Measurements from ENCODE around the gene CTNND2.
"Not testable (repeated sequence)": the region's sequence is repeated elsewhere in the genome, so short reads cannot be mapped to it uniquely, and the experiment has no call there.

CTNND2 gene

DNA sequence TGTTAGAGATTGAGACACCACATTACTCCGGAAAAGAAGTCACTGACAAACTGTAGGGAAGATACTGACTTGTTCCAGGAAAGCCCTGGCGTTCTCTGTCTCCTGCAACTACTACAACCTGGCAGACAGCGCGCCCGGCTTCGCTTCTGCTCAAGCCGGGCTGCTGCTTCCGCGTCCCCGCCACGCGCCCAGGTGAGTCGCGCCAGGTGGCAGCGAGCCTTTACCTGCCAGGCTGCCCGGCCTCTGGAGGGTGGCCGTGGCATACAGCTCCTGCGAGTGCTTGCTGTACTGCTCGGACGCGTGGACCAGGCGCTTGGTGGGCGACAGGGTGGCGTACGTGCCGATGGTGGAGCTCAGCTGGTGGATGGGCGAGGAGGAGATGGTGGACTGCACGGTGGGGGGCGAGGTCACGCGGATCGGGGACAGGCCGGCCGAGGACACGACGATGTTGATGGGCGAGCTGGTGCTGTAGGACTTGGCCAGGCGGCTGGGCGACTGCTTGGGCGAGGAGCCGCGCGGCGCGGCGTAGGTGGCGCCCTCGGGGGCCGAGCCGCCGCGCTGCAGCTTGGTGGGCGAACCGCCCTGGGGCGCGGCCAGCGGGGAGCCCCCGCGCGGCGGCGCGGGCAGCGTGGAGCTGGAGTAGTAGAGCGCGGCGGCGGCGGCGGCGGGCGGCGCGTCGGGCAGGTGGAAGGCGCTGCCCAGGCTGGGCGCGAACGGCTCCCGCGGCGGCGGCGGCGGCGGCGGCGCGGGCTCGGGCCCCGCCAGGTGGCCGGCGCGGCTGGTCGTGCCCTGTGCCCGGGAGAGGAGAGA is 519.6 kb downstream of the CTNND2 start:
- no peak for DNase-seq (ENCODE audit: low read depth)

DNA sequence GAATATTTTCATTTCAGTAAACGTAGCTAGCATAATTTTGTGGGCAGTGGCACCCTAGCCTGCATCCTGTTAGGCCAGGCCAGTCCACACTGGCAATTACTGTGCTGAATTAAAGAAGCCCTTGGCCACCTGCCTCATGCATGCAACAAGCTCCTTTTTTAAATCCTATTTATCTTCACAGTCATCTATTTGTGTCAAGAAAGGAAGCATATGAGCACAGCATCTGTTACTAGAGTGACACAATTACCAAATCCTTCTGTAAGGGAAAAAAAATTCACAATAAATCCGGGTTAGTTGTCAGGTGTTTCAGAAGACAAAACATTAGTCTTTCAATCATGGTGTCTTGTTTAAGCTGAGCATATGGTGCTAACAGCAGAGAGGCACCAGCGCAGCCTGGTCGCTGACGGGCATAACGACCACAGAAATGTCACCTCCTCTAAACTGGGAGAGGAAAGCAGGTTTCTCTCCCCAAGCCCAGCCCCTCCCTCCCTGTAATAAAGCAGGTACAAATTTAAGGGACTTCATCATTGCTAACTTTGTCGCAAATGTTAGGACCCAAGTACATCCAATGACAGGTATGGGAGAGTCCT is 520.6 kb downstream of the CTNND2 start:
- DNase-seq (ENCODE audit: low read depth): no peak

DNA sequence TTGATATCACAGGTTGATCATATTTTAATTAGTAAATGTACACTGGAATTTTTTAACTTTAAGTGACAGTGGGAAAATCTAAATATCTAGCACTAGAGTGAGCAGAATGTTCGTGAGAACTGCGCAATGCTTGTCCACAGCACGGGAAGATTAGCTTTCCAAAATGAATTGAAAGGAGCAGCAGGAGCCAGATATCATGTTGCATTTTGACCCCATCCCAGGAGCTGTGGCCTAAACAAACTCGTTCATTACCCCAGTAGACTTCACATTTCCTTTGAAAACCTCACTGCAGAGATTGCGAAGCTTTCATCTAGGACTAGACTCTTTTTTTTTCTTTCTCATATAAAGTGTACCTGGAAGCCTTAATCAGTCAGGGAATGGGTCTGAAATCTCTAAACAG is 525.8 kb downstream of the CTNND2 start:
- no peak for DNase-seq (ENCODE audit: low read depth)

DNA sequence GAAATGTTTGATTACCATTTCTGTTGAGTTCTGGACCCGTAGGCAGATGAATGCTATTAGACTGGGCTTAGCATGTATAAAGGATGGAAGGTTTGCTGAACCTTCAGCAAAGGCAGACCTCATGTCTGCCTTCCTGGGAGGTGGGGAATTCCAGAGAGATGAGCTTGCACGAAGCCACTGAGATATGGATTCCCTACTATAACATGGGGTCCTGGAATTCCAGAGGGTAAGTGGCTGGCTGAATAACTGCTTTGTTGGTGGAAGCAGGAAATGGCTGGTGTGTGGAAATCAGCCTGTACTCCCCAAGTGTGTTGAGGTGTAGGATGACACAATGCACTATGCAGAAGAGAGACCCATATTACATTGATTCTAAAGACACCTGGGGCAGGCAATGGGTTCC is 526.4 kb downstream of the CTNND2 start:
- DNase-seq (ENCODE audit: low read depth): no peak

DNA sequence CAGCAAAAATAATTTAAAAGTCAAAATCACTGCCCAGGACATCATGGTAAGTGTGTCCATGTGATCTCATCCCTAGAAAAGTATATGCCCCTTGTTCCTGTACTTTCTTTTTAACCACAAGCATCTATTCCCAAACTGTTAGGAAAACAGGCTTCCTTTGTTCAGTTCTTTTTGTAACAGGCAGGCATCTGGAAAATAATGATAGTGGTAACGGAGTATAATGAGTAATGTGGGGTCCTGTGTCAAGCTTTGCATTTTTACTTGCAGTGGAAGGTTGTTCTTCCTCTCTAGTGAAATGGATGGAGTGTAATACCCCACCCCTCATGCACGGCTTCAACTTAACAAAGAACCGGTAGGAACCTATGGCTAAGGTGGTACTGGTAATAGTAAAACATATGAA is 532.1 kb downstream of the CTNND2 start:
- no peak for DNase-seq (ENCODE audit: low read depth)

DNA sequence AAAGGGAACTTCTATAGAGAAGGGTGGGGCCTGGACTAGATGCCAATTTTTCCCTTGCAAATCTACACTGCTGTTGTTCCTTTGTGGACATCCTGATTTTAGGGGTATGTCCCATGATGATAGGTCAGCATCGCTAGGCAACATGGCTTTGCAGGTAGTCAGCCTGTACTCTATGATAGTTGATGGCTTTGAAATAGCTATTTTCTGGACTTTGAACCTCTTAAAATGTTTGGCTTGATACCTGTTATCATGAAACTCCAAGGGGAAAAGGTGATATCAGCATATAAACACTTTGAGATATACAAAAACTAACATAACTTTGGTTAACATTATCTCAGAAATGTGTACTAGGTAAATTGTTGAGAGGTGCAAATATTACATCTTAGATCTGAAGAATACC is 533.2 kb downstream of the CTNND2 start:
- DNase-seq (ENCODE audit: low read depth): no peak

DNA sequence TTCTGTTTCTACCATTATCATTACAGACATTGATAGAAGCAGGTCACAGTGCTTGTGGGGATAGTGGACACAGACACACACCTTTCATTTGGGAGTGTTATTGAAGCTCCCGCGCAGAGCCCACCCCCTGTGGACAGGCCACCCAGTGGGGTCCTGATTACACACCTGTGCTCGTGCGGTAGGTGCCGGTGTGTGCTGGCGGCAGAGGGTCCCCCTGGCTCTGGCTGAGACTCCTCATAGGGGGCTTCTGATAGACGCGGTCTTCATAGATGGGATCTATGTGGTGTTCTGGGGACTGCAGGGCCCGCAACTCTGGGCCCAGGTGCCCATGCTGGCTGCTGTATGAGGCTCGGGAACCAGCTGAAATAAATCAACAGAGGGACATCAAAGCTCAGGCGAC is 539.7 kb downstream of the CTNND2 start:
- DNase-seq (ENCODE audit: low read depth): no peak

DNA sequence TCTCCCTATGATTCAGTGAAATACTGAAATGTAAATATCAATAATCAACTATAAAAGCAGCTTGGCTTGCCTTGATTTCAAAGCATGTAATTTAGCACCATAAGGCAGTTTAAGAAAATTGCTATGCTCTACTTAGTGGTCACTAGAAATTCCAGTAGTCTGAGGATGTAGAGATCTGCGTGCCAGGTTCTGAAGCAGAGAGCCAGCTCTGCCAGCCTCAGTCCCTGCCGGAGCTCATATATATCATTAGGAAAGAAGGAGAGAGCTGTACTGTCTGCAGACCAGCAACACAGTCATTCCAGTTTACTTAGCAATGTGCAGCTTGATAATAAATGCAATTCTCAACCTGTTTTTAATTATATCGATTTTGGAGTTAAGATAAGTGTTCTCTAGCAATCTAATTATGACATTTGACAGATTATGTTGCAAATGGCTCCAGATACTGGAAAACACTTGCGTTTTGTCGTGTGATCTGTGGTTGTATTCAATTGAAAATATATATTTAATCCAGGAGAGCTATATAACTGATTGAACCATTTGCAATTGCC is 540.5 kb downstream of the CTNND2 start:
- no peak for DNase-seq (ENCODE audit: low read depth)

DNA sequence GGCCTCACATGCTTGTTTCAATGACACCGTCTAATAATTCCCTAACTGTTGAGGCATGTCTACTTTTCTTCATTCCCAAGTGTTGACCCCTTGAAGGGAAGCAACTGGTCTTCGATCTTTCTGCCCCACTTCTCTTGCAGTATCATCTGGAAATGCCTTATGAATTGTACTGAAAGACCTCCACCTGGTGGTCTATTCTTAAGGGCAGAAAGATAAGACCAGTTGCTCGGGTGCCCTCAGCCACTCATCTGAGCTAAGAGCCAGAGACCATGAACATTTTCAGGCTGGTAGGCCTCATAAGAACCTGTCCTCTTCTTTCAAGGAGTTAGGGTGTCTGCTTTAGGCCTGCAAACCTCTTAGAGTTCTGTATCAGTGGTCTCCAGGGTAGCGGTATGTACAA is 542.5 kb downstream of the CTNND2 start:
- no peak for DNase-seq (ENCODE audit: low read depth)

DNA sequence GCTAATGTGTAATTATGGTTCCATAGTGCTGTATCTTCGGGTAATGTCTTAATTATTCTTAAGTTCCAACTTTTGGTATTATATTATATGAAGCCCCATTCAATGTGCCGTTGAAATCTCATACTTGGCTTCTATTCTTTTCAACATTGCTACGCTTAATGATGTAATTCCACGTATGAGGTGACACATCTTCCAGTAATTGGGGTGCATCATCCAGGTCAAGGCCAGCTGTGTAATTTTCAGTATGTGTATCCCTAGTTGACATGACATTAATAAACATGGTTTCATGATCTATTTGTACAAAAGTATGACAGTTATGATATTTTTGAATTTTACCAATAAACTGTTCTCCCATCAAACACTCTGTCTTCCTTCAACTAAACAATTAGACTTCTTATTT is 546.3 kb downstream of the CTNND2 start:
- DNase-seq (ENCODE audit: low read depth): no peak

DNA sequence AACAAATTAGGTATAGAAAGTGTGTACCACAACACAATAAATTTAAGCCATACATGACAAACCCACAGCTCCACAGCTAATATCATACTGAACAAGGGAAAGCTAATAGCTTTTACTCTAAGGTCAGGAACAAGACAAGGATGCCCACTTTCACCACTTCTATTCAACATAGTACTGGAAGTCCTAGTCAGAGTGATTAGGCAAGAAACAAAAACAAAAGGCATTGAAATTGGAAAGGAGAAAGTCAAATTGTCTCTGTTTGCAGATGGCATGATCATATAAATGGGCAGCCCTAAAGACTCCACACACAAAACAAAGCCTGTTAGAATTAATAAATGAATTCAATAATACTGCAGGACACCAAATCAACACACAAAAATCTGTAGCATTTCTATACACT is 548.8 kb downstream of the CTNND2 start:
- no peak for DNase-seq (ENCODE audit: low read depth)

DNA sequence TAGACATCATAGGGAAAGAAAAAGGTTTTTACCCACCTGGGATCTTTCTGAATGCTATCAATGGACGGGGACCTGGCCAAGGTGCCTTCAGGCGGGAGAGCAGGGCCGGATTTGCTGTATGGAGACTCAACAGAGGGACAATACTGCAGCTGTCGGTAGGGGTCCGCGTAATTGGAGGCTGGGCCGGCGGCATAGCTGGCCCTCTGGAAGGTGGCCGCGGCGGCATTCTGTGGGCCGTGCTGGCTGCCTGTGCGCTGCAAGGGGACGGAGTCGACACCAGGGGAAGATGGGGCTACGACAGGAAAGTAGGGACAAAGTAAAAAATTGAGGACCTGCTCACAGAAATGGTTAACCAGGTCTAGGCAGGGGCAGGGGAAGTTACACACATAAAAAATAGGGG is 557.9 kb downstream of the CTNND2 start:
- no peak for DNase-seq (ENCODE audit: low read depth)

DNA sequence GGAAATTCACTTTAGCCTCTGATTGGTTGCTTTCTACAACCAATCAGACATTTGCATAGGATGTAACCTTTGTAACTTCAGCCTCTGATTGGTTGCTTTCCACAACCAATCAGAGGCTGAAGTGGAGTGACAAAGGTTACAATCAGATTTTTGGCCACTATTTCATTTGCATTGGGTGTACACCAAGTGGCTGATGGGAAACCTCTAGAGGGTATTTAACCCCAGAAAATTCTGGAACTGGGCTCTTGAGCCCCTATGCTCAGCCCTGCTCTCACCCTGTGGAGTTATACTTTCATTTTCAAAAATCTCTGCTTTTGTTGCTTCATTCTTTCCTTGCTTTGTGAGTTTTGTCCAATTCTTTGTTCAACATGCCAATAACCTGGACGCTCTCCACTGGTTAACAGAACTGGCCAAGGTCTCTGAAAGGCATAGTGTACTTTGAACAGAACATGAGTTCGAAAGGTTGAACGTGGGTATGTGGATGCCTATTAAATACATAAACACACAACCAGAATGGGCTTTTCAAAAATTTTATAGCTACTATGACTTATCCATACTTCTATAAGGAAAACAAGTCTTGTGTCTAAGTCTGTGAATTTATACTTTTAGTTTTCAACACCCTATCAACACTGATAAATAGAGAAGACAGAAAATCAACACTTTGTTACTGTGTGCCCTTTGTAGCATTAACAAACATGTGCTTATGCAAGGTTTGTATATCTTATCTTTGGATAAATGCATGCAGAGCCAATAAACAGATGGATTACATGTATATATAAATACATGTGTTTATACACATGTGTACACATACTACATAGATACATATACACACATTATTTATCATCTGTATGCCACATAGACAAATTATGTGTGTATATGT is 568.1 kb downstream of the CTNND2 start:
- no peak for DNase-seq (ENCODE audit: low read depth)

DNA sequence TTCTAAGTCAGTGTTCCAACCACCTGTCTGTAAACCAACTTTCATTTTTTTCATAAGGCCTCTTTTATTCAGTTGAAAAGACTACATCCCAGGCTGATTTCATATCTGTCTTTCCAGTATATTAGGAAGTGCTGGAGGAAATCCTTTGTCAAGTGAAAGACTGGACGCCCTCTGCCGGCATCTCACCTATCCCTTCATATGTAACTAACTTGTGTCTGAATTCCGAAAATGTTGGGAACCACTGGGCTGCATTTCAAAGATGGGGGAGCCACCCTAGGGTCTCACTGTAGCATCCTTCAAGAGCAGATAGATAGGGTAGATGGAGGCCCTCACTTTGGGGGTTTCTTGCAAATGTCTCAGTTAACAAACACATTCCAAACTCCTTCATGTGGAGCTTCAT is 569.8 kb downstream of the CTNND2 start:
- DNase-seq (ENCODE audit: low read depth): no peak

DNA sequence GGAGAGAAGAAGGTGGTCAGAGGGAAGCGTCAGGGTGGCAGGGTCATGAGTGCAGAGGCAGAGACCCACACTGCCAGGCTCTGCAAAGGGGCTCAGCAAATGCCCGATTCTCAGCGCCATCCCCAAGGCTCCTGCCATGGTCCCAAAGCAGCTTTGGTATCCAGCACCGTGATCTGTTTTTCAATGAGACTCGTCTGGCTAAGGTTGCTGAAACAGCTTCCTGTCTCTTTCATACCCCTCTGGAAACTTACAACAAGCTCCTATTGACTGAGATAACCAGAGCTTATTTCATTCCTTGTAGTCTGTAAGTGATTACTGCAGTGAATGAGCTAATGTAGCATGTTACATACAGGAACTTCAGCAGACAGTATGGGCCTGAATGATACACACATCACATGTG is 574.6 kb downstream of the CTNND2 start:
- no peak for DNase-seq (ENCODE audit: low read depth)

DNA sequence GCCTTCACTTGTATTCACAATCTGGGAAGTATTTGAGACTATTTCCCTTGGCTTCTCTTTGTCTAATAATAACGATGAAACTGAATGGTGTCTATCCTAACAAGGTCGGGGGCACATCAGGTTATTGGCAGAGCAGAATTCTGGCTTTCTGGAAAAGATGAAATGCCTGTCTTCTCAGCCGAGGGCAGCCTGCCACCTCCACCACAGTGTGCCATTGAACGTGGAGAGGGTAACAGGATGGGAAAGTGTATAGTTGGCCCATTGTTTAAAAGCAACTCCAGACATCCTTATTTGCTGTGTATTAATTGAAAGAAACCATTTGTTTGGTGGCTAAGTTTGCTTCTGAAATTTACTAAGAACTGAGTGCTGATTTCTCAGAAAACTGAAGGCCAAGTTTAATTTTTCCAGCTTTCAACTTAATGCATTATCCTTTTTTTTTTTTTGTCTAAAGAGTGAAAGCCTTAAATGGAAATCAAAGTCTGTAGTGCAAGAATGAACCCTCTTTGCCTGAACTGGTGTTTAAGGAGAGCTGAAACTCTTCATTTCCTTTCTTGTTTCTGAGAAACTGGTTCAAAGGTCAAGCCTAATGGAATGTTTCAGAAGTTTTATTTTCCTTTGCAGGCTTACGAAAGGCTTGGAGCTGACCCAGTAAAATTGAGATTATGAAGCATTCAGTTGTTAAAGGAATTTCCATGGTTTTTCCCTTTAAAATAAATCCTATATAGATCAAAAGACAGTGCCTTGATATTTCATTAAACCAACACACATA is 579.5 kb downstream of the CTNND2 start:
- no peak for DNase-seq (ENCODE audit: low read depth)

DNA sequence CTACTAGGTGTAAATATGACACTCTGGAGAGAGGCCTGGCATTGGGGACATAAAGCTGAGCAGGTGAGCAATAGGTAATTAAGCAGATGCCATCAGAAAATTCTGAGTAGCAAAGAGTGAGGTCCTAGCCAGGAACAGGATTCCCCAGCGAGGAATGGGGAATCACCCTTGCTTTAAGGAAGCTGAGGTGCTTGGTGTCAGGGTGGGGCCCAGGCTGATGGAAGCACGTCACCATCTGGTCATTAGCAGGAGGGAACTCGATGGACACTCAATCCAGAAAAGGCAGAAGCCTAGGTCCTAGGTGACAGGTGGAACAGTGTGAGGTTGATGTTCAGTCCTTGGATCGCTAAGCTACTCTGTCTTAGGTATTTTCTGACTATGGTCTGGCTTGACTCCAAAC is 580.5 kb downstream of the CTNND2 start:
- no peak for DNase-seq (ENCODE audit: low read depth)

DNA sequence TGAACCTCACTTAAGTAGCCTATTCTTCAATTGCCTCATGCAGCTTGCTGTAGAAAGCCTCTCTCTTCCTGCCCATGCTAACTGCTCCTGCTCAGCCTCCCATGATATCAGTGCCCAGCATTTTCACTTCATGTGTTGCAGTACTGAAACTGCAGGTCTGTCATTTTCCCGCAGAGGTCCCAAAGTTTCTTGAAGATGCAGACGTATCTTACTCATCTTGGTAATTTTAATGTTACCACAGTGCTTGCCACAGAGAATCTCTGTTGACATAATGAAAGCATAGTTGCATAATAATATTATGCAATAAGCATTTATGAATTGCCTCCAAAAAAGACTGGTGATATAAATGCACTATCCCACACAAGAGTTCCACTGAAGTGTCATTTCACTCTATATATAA is 582.1 kb downstream of the CTNND2 start:
- no peak for DNase-seq (ENCODE audit: low read depth)

DNA sequence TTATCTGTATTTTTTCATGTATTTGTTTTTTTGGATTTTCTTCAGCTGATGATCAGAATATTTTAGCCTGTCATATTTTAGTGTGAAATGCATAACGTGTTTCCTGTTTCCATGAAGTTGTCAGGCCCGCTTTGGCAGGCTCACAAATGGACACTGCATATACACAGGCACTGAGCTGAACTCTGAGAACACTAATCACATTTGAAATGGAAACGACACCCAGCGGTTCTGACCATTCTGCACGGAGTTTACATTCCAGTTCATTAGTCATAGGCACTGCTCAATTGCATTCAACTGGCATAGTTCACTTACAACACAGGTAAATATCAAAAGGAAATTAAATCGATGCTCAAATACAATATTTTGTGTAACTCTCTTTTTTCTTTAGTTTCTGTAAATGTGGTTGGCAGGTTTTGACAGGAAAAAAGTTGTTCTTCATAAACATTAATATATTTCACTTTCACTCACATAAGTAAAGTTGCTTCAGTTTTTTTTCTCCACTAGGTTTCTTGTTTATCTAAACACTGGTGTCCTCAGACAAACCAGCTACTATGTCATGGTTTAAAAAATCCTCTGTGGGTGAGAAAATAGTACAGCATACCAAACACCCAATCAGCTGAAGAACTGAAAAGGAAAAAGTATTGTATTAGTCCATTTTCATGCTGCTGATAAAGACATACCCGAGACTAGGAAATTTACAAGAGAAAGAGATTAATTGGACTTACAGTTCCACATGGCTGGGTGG is 584.2 kb downstream of the CTNND2 start:
- no peak for DNase-seq (ENCODE audit: low read depth)

DNA sequence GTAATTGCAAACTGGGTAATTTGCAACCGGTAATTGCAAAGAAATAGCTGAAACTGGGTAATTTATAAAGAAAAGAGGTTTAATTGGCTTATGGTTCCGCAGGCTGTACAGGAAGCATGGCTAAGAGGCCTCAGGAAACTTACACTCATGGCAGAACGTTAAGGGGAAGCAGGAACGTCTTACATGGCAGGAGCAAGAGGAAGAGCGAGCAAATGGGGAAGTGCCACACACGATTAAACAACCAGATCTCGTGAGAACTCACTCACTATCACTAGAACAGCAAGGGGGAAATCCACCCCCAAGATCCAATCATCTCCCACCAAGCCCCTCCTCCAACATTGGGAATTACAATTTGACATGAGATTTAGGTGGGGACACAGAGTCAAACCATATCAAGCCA is 590.6 kb downstream of the CTNND2 start:
- not testable (repeated sequence) for DNase-seq (ENCODE audit: low read depth)

DNA sequence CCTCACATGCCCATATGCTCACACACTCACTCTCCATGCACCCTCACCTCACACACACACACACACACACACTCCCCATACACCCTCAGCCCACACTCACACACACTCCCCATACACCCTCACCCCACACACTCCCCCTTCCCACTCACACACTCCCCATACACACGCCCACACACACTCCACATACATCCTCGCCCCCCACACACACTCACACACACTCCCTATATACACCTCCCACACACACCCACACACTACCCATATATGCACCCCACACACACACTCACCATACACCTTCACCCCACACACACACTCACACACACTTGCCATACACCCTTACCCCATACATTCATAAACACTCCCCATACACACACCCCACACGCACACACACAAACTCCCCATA is 592.5 kb downstream of the CTNND2 start:
- DNase-seq (ENCODE audit: low read depth): no peak

Measured in stimulated activated CD8-positive, alpha-beta memory T cell treated with anti-CD3 and anti-CD28 coated beads, Interleukin-4, amount 100 ng/mL, for 24 hours (primary cell).